ENCODE results near the gene DPP8. TPM values are rescaled to one million over a fixed set of nuclear protein-coding genes. Genes with fewer than 3 reads are reported as not detected.
"Not testable (repeated sequence)": the region's sequence is repeated elsewhere in the genome, so short reads cannot be mapped to it uniquely, and the experiment has no call there.

Gene DPP8
- total RNA-seq, 1 experiment from 2014 or later: 22.9 TPM

DNA sequence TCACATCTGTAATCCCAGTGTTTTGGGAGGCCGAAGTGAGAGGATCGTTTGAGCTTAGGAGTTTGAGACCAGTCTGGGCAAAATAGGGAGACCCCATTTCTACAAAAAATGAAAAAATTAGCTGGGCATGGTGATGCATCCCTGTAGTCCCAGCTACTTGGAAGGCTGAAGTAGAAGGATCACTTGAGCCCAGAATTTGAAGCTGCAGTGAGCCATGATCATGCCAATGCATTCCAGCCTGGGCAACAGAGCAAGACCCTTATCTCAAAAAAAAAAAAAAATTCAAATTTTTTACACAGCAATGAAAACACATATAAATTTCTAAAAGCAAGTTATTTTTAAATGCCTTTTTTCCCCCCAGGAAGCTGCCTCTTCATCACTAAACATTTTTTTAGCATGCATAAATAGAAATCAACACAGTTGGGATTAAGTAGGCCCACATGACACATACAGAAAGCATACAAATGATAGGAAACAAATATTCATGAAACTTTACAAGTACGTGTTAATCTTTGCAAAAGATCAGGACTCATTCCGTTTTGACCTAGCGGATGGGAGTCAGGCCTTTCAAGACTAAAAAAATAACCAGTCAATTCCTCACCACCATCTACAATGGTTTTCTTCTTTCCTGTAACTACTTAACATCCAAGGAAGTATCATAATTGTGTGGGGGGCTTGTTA, 49.1 kb downstream of the DPP8 start:
- no peaks in the 10 kb centered on the region for H3K4me1 Mint-ChIP-seq (ENCODE audit: low read depth, unreplicated experiment)
- no peak overlapping the region for H3K4me3 Mint-ChIP-seq (ENCODE audit: unreplicated experiment)
- TF ChIP-seq, protein P1, sequence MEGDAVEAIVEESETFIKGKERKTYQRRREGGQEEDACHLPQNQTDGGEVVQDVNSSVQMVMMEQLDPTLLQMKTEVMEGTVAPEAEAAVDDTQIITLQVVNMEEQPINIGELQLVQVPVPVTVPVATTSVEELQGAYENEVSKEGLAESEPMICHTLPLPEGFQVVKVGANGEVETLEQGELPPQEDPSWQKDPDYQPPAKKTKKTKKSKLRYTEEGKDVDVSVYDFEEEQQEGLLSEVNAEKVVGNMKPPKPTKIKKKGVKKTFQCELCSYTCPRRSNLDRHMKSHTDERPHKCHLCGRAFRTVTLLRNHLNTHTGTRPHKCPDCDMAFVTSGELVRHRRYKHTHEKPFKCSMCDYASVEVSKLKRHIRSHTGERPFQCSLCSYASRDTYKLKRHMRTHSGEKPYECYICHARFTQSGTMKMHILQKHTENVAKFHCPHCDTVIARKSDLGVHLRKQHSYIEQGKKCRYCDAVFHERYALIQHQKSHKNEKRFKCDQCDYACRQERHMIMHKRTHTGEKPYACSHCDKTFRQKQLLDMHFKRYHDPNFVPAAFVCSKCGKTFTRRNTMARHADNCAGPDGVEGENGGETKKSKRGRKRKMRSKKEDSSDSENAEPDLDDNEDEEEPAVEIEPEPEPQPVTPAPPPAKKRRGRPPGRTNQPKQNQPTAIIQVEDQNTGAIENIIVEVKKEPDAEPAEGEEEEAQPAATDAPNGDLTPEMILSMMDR (IDR thresholded peaks at IDR 0.05; ENCODE audit: insufficient read depth in 1 of 2, low read depth in 1 of 2, low read length in 1 of 2, severe bottlenecking in 1 of 2, unreplicated experiment in 1 of 2): no peak
- no peaks in the 10 kb centered on the region for H3K27me3 Mint-ChIP-seq (ENCODE audit: insufficient read depth, unreplicated experiment)
- Histone ChIP-seq H3K36me3 (ENCODE audit: control insufficient read depth, insufficient read depth, low read length) (no peaks in the 10 kb centered on the region), H3K9me3 (no peaks in the 10 kb centered on the region), H3K27me3 (replicated peaks; ENCODE audit: control insufficient read depth, insufficient read depth, low read length) (no peaks in the 10 kb centered on the region), H3K4me1 (no peaks in the 10 kb centered on the region), H3K4me3 (ENCODE audit: low read depth, low read length) (no peak overlapping the region)
- H3K36me3 Mint-ChIP-seq (ENCODE audit: insufficient read depth, unreplicated experiment): peaks cover 56% of the 10 kb centered on the region
- H3K9me3 Mint-ChIP-seq (ENCODE audit: unreplicated experiment): no peaks in the 10 kb centered on the region
- POLR2A ChIA-PET: no interaction called here
- DNase-seq: no peak
- H3K27ac Mint-ChIP-seq (ENCODE audit: unreplicated experiment): no peak overlapping the region
- intact Hi-C loops (cut with micrococcal nuclease; ENCODE audit: unreplicated experiment): no loop called here
- BruUV-seq (replicated peaks): no TSS peak
- CTCF ChIA-PET: no interaction called here

GRCh38 chr15:65466901-65467300, 50.6 kb downstream of the DPP8 start:
- Histone ChIP-seq H3K36me3 (ENCODE audit: control insufficient read depth, insufficient read depth, low read length) (no peaks in the 10 kb centered on the region), H3K4me1 (no peaks in the 10 kb centered on the region), H3K4me3 (ENCODE audit: low read depth, low read length) (no peak overlapping the region), H3K27me3 (replicated peaks; ENCODE audit: control insufficient read depth, insufficient read depth, low read length) (no peaks in the 10 kb centered on the region), H3K9me3 (no peaks in the 10 kb centered on the region)
- H3K27ac Mint-ChIP-seq (ENCODE audit: unreplicated experiment): no peak overlapping the region
- H3K4me3 Mint-ChIP-seq (ENCODE audit: unreplicated experiment): no peak overlapping the region
- TF ChIP-seq, protein P1 (IDR thresholded peaks at IDR 0.05; ENCODE audit: insufficient read depth in 1 of 2, low read depth in 1 of 2, low read length in 1 of 2, severe bottlenecking in 1 of 2, unreplicated experiment in 1 of 2): no peak
- no peaks in the 10 kb centered on the region for H3K9me3 Mint-ChIP-seq (ENCODE audit: unreplicated experiment)
- DNase-seq: no peak
- BruUV-seq (replicated peaks): no TSS peak
- H3K27me3 Mint-ChIP-seq (ENCODE audit: insufficient read depth, unreplicated experiment): no peaks in the 10 kb centered on the region
- peaks cover 50% of the 10 kb centered on the region for H3K36me3 Mint-ChIP-seq (ENCODE audit: insufficient read depth, unreplicated experiment)
- intact Hi-C loops (cut with micrococcal nuclease; ENCODE audit: unreplicated experiment): no loop called here
- POLR2A ChIA-PET: no interaction called here
- H3K4me1 Mint-ChIP-seq (ENCODE audit: low read depth, unreplicated experiment): no peaks in the 10 kb centered on the region
- CTCF ChIA-PET: no interaction called here

GRCh38 chr15:65463096-65463495, 54.4 kb downstream of the DPP8 start:
- H3K4me1 Mint-ChIP-seq (ENCODE audit: low read depth, unreplicated experiment); H3K27me3 ChIP-seq (replicated peaks; ENCODE audit: control insufficient read depth, insufficient read depth, low read length); H3K27me3 Mint-ChIP-seq (ENCODE audit: insufficient read depth, unreplicated experiment); CTCF ChIA-PET; H3K4me3 ChIP-seq (ENCODE audit: low read depth, low read length); H3K4me1 ChIP-seq; H3K9me3 ChIP-seq; H3K27ac Mint-ChIP-seq (ENCODE audit: unreplicated experiment); intact Hi-C loops (cut with micrococcal nuclease; ENCODE audit: unreplicated experiment); H3K4me3 Mint-ChIP-seq (ENCODE audit: unreplicated experiment); POLR2A ChIA-PET; DNase-seq; H3K9me3 Mint-ChIP-seq (ENCODE audit: unreplicated experiment); H3K36me3 ChIP-seq (ENCODE audit: control insufficient read depth, insufficient read depth, low read length); BruUV-seq (replicated peaks): not testable (repeated sequence)
- peaks cover 52% of the 10 kb centered on the region for H3K36me3 Mint-ChIP-seq (ENCODE audit: insufficient read depth, unreplicated experiment)
